Liver (tissue), 9 donors: Measurements from ENCODE around the gene TTBK1. TPM values are rescaled to one million over a fixed set of nuclear protein-coding genes. Genes with fewer than 3 reads are reported as not detected.

Experiments used
- DNase-seq: peaks from one replicate; pipeline ENCODE4 v3.0.0-alpha.2; 2017; ENCODE audit warnings: low spot score
- H3K27ac ChIP-seq, 2 donors: one replicate each; pipeline ENCODE4 v1.7.0; 2013; ENCODE audit warnings: inconsistent platforms in 2 of 2, low read length in 2 of 2, control low read depth in 1 of 2, low read depth in 1 of 2, mild to moderate bottlenecking in 1 of 2
- H3K27me3 ChIP-seq, 4 donors: one replicate each; pipeline versions ENCODE4 v1.6.1 to v1.7.0; 2013; ENCODE audit warnings: low read length in 3 of 4, inconsistent platforms in 1 of 4, mild to moderate bottlenecking in 1 of 4, moderate library complexity in 1 of 4; ENCODE audit not compliant: control insufficient read depth in 4 of 4, insufficient read depth in 4 of 4
- H3K36me3 ChIP-seq, 4 donors: one replicate each; pipeline versions ENCODE4 v1.6.1 to v1.7.0; 2013; ENCODE audit warnings: low read length in 3 of 4, mild to moderate bottlenecking in 3 of 4, low read depth in 1 of 4, moderate library complexity in 1 of 4; ENCODE audit not compliant: control insufficient read depth in 4 of 4, insufficient read depth in 3 of 4
- H3K4me1 ChIP-seq, 4 donors: one replicate each; pipeline versions ENCODE4 v1.6.1 to v1.7.0; 2013; ENCODE audit warnings: low read length in 3 of 4, mild to moderate bottlenecking in 3 of 4, moderate library complexity in 1 of 4; ENCODE audit not compliant: control insufficient read depth in 4 of 4, insufficient read depth in 4 of 4
- H3K4me3 ChIP-seq, 3 donors: one replicate each; pipeline versions ENCODE4 v1.6.1 to v1.7.0; 2013; ENCODE audit warnings: low read length in 3 of 3, control low read depth in 1 of 3, low read depth in 1 of 3, mild to moderate bottlenecking in 1 of 3
- H3K9ac ChIP-seq, 2 donors: one replicate each; pipeline ENCODE4 v1.7.0; 2013; ENCODE audit warnings: low read length in 2 of 2, mild to moderate bottlenecking in 2 of 2, moderate library complexity in 2 of 2, control low read depth in 1 of 2, low read depth in 1 of 2
- H3K9me3 ChIP-seq, 4 donors: one replicate each; pipeline versions ENCODE4 v1.6.1 to v1.7.0; 2013; ENCODE audit warnings: low read length in 3 of 4; ENCODE audit not compliant: control insufficient read depth in 4 of 4
- EGR1 ChIP-seq, 2 donors: IDR thresholded peaks; 2 replicates each; pipeline ENCODE4 v1.6.1; 2016 to 2018; ENCODE audit warnings: antibody characterized with exemption in 2 of 2, low read depth in 2 of 2
- FOXA1 ChIP-seq: IDR thresholded peaks from 2 replicates; pipeline ENCODE4 v1.6.1; 2016; ENCODE audit warnings: antibody characterized with exemption
- GABPA ChIP-seq, 2 donors: IDR thresholded peaks in 1 of 2; conservative IDR thresholded peaks in 1 of 2; 2 replicates each; pipeline ENCODE4 v1.6.1; 2016; ENCODE audit warnings: antibody characterized with exemption in 2 of 2, mild to moderate bottlenecking in 1 of 2, moderate library complexity in 1 of 2
- HNF4A ChIP-seq, 2 donors: conservative IDR thresholded peaks; 2 replicates each; pipeline ENCODE4 v1.6.1; 2016; ENCODE audit warnings: antibody characterized with exemption in 2 of 2, mild to moderate bottlenecking in 2 of 2
- HNF4G ChIP-seq: IDR thresholded peaks from 2 replicates; pipeline ENCODE4 v1.6.1; 2016; ENCODE audit warnings: antibody characterized with exemption
- JUND ChIP-seq, 2 donors: IDR thresholded peaks; 2 replicates each; pipeline ENCODE4 v1.6.1; 2016; ENCODE audit warnings: antibody characterized with exemption in 2 of 2
- RAD21 ChIP-seq, 2 donors: IDR thresholded peaks; 2 replicates each; pipeline ENCODE4 v1.6.1; 2016; ENCODE audit warnings: antibody characterized with exemption in 2 of 2, mild to moderate bottlenecking in 2 of 2
- RXRA ChIP-seq, 2 donors: IDR thresholded peaks; 2 replicates each; pipeline ENCODE4 v1.6.1; 2017 to 2018; ENCODE audit warnings: antibody characterized with exemption in 2 of 2, mild to moderate bottlenecking in 1 of 2
- SP1 ChIP-seq: IDR thresholded peaks from 2 replicates; pipeline ENCODE4 v1.6.1; 2018; ENCODE audit warnings: antibody characterized with exemption, mild to moderate bottlenecking
- TAF1 ChIP-seq: conservative IDR thresholded peaks from 2 replicates; pipeline ENCODE4 v1.6.1; 2016; ENCODE audit warnings: antibody characterized with exemption, mild to moderate bottlenecking
- YY1 ChIP-seq: IDR thresholded peaks from 2 replicates; pipeline ENCODE4 v1.6.1; 2016; ENCODE audit warnings: antibody characterized with exemption, mild to moderate bottlenecking
- WGBS: extraction: QIAGEN DNeasy Blood & Tissue Kit; methylation state at CpG from one replicate; pipeline ENCODE4 v1.1.7; 2013; 5-methylcytosine and 5-hydroxymethylcytosine counted together
- polyA plus RNA-seq, 2 donors: library from polyadenylated mRNA; stranded (reverse) in 1 of 2; unstranded in 1 of 2; fragments of 200-250 nt in 1 of 2; fragments of >200 nt in 1 of 2; fragmentation: Nextera tagmentation in 1 of 2; extraction: Ambion mirVana in 1 of 2; gene quantifications; one replicate each; pipeline versions ENCODE4 v1.2.1 to v1.2.3, GENCODE V29; 2013 to 2015
- total RNA-seq, 2 donors: library from RNA; depleted of rRNA; stranded (reverse); fragments of >200 nt; gene quantifications; one replicate each; pipeline ENCODE4 v1.2.3, GENCODE V29; 2014
- TF ChIP-seq, protein P1 (sequence below): IDR thresholded peaks from 2 replicates; pipeline ENCODE4 v1.6.1; 2016; ENCODE audit warnings: antibody characterized with exemption
- TF ChIP-seq, protein P2 (sequence below): IDR thresholded peaks from 2 replicates; pipeline ENCODE4 v1.6.1; 2016; ENCODE audit warnings: antibody characterized with exemption
- TF ChIP-seq, protein P3 (sequence below): IDR thresholded peaks from 2 replicates; pipeline ENCODE4 v1.6.1; 2016; ENCODE audit warnings: antibody characterized with exemption, mild to moderate bottlenecking
- TF ChIP-seq, protein P4 (sequence below): fragments of 150-350 bp; IDR thresholded peaks from 2 replicates; pipeline ENCODE4 v1.5.1; 2017; ENCODE audit warnings: improper control_type of control experiment, low read depth, low read length; ENCODE audit not compliant: missing input control
- TF ChIP-seq, protein P5 (sequence below): IDR thresholded peaks from 2 replicates; pipeline ENCODE4 v1.6.1; 2016; ENCODE audit warnings: antibody characterized with exemption
- donor health status: healthy.
- donor health status: healthy.
- donor health status: healthy.
- donor health status: healthy.
- donor health status: healthy.

TTBK1 gene
- total and polyA plus RNA-seq, 4 donors = 0.14 to 1.2 (median 0.44) TPM

DNA sequence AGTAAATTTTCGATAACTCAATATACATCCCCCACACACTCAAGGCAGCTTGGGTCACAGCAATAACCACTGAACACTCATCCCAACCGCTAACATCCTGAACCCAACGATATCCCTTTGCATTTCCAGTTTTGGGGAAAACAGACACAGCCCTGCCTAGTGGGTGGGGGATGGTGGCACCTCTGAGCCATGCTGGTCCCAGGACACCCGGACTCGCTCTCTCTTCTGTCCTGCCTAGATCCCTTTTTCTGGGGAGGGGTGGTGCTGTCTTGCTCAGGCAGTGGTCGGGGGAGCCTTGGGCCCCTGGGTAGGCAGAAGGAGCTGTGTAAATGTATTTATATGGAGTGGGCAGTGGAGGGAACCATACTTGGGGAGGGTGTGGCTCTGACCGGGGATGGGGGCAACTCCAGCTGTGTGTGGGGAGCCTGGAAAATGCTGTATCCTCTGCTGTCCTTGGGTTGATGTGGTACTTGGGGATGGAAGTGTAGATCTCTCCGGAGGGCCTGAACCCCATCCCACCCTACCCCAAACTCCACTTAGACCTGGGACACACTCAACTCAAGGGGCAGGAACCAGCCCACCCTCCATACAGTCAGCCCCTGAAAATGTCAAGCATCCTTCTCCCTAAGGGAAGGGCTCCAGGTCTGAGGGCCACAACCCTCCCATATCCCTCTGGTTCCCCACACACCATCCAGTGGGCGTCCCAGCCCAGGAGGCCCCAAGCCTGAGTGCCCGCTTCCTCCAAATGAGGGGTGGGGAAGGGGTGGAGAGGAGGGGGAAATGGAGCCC lies 31.0 kb downstream of the TTBK1 start (continued):
- TF ChIP-seq FOXA1 = no peak

DNA sequence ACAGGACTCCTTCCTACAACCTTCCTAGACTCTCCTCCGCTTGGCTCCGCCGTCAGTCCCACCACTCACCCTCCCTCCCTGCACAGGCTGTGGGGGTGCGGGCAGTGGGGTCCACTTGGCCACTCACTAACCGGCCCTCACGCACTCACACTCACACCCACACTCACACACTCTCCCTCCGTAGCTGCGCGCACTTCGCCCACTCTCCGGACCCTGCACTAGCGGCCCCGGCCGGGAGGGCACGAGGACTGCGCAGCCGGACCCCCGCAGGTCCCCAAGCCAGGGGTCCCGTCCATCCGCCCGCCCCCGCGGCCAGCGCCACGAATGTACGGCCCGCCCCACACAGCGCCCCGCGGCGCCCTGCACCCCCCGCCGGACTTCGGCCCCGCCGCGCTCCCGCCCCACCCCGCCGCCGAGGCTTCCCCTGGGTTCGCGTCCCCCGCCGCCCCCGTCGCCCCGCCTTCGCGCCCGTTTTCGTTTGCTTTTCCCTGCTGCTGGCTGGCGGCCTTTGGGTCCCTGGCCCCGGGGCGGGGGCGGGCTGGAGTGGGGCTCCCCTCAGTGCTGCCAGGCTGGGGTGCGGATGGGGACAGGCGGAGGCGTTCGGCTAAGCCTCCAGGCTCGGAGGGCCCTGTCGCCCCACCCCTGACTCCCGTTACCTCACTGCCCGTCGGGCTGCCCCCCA lies 31.8 kb downstream of the TTBK1 start:
- no peaks in the 10 kb centered on the region for H3K27me3 ChIP-seq
- H3K9ac ChIP-seq = peak overlapping the region in 1 of 2 donors; percentile 55
- no peaks in the 10 kb centered on the region for H3K9me3 ChIP-seq
- H3K36me3 ChIP-seq = no peaks in the 10 kb centered on the region
- 2% methylated on average over 65 of the region's 65 CpGs for WGBS
- peaks cover 44 to 87% (median 72%) of the 10 kb centered on the region in 4 donors for H3K4me1 ChIP-seq
- DNase-seq = peak; percentile 77
- TF ChIP-seq EGR1 (IDR thresholded peaks at IDR 0.05; ENCODE audit: low read depth in 2 of 2) (peak; percentile 88 to 97), FOXA1 (no peak), HNF4G (peak; percentile 16), RXRA (IDR thresholded peaks at IDR 0.05) (peak; percentile 46 to 50), JUND (IDR thresholded peaks at IDR 0.05) (no peak), HNF4A (conservative IDR thresholded peaks at IDR 0.05) (peak; percentile 43 to 66), RAD21 (IDR thresholded peaks at IDR 0.05) (peak in 1 of 2 donors; percentile 9), SP1 (peak; percentile 67)
- TF ChIP-seq, protein P1, sequence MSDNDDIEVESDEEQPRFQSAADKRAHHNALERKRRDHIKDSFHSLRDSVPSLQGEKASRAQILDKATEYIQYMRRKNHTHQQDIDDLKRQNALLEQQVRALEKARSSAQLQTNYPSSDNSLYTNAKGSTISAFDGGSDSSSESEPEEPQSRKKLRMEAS = no peak
- TF ChIP-seq, protein P2, sequence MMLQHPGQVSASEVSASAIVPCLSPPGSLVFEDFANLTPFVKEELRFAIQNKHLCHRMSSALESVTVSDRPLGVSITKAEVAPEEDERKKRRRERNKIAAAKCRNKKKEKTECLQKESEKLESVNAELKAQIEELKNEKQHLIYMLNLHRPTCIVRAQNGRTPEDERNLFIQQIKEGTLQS = no peak
- peak overlapping the region; percentile 27 to 74 (median 68) for H3K4me3 ChIP-seq
- peak overlapping the region; percentile 86 to 90 for H3K27ac ChIP-seq

DNA sequence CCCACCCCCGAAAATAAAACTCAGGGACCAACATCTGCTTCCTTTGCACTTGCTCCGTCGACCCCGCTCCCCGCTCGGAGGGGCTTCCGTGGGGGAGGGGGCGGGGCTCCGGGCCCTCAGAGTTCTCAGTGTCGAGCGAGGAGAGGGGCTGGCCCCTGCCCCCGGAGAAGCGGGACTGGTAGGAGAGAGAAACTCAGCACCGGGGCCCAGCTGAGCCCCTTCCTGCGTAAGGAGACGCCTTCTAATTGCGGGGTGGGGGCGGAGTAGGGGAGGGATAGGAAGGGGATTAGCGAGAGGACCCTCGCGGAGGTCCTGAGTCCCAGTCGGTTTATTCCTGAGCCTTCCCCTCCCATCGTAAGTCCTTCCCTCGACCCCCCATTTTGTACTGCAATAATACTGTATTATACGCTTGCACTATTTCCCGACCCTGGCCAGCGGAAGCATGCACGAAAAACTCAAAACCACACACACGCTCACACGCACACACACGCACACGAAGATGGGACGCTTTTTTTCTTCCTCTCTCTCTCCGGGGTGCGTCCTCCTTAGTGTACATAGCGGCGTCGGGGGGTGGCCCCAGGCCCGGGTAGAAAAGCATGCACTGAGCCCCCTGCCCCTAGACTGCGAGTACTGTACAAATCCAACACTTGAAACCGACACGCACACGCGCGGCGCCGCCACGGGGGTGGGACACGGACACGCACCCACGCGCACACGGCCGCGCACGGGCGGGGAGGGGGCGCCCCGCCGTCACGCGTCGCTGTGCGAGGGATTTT lies 32.7 kb downstream of the TTBK1 start:
- 17% methylated on average over 64 of the region's 64 CpGs for WGBS
- H3K4me3 ChIP-seq = peak overlapping the region in 1 of 3 donors; percentile 68
- H3K9ac ChIP-seq = no peak overlapping the region
- TF ChIP-seq, protein P3, sequence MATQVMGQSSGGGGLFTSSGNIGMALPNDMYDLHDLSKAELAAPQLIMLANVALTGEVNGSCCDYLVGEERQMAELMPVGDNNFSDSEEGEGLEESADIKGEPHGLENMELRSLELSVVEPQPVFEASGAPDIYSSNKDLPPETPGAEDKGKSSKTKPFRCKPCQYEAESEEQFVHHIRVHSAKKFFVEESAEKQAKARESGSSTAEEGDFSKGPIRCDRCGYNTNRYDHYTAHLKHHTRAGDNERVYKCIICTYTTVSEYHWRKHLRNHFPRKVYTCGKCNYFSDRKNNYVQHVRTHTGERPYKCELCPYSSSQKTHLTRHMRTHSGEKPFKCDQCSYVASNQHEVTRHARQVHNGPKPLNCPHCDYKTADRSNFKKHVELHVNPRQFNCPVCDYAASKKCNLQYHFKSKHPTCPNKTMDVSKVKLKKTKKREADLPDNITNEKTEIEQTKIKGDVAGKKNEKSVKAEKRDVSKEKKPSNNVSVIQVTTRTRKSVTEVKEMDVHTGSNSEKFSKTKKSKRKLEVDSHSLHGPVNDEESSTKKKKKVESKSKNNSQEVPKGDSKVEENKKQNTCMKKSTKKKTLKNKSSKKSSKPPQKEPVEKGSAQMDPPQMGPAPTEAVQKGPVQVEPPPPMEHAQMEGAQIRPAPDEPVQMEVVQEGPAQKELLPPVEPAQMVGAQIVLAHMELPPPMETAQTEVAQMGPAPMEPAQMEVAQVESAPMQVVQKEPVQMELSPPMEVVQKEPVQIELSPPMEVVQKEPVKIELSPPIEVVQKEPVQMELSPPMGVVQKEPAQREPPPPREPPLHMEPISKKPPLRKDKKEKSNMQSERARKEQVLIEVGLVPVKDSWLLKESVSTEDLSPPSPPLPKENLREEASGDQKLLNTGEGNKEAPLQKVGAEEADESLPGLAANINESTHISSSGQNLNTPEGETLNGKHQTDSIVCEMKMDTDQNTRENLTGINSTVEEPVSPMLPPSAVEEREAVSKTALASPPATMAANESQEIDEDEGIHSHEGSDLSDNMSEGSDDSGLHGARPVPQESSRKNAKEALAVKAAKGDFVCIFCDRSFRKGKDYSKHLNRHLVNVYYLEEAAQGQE = no peak
- TF ChIP-seq EGR1 (IDR thresholded peaks at IDR 0.05; ENCODE audit: low read depth in 2 of 2) (no peak), RXRA (IDR thresholded peaks at IDR 0.05) (no peak), JUND (IDR thresholded peaks at IDR 0.05) (no peak), HNF4G (no peak), RAD21 (IDR thresholded peaks at IDR 0.05) (no peak), TAF1 (no peak), YY1 (no peak), HNF4A (conservative IDR thresholded peaks at IDR 0.05) (no peak), SP1 (no peak), FOXA1 (no peak), GABPA (IDR thresholded peaks at IDR 0.05 in 1 of 2, conservative IDR thresholded peaks at IDR 0.05 in 1 of 2) (no peak)
- TF ChIP-seq, protein P1 = no peak
- TF ChIP-seq, protein P4, sequence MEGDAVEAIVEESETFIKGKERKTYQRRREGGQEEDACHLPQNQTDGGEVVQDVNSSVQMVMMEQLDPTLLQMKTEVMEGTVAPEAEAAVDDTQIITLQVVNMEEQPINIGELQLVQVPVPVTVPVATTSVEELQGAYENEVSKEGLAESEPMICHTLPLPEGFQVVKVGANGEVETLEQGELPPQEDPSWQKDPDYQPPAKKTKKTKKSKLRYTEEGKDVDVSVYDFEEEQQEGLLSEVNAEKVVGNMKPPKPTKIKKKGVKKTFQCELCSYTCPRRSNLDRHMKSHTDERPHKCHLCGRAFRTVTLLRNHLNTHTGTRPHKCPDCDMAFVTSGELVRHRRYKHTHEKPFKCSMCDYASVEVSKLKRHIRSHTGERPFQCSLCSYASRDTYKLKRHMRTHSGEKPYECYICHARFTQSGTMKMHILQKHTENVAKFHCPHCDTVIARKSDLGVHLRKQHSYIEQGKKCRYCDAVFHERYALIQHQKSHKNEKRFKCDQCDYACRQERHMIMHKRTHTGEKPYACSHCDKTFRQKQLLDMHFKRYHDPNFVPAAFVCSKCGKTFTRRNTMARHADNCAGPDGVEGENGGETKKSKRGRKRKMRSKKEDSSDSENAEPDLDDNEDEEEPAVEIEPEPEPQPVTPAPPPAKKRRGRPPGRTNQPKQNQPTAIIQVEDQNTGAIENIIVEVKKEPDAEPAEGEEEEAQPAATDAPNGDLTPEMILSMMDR = no peak
- TF ChIP-seq, protein P2 = no peak
- TF ChIP-seq, protein P5, sequence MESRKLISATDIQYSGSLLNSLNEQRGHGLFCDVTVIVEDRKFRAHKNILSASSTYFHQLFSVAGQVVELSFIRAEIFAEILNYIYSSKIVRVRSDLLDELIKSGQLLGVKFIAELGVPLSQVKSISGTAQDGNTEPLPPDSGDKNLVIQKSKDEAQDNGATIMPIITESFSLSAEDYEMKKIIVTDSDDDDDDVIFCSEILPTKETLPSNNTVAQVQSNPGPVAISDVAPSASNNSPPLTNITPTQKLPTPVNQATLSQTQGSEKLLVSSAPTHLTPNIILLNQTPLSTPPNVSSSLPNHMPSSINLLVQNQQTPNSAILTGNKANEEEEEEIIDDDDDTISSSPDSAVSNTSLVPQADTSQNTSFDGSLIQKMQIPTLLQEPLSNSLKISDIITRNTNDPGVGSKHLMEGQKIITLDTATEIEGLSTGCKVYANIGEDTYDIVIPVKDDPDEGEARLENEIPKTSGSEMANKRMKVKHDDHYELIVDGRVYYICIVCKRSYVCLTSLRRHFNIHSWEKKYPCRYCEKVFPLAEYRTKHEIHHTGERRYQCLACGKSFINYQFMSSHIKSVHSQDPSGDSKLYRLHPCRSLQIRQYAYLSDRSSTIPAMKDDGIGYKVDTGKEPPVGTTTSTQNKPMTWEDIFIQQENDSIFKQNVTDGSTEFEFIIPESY = no peak
- H3K9me3 ChIP-seq = no peaks in the 10 kb centered on the region
- H3K27ac ChIP-seq = peak overlapping the region; percentile 86 to 90
- H3K27me3 ChIP-seq = no peaks in the 10 kb centered on the region
- no peaks in the 10 kb centered on the region for H3K36me3 ChIP-seq
- peaks cover 39 to 81% (median 70%) of the 10 kb centered on the region in 4 donors for H3K4me1 ChIP-seq
- no peak for DNase-seq
